HG02981 (cell line): ENCODE data around the gene KCNG1.
"Not testable (repeated sequence)": the region's sequence is repeated elsewhere in the genome, so short reads cannot be mapped to it uniquely, and the experiment has no call there.

Experiments
- ATAC-seq: cut with Tn5 transposase; IDR thresholded peaks from one replicate; pipeline ENCODE4 v1.9.1; 2021; ENCODE audit warnings: mild to moderate bottlenecking, moderate library complexity; ENCODE audit not compliant: unreplicated experiment

The KCNG1 gene, protein sequence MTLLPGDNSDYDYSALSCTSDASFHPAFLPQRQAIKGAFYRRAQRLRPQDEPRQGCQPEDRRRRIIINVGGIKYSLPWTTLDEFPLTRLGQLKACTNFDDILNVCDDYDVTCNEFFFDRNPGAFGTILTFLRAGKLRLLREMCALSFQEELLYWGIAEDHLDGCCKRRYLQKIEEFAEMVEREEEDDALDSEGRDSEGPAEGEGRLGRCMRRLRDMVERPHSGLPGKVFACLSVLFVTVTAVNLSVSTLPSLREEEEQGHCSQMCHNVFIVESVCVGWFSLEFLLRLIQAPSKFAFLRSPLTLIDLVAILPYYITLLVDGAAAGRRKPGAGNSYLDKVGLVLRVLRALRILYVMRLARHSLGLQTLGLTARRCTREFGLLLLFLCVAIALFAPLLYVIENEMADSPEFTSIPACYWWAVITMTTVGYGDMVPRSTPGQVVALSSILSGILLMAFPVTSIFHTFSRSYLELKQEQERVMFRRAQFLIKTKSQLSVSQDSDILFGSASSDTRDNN

DNA sequence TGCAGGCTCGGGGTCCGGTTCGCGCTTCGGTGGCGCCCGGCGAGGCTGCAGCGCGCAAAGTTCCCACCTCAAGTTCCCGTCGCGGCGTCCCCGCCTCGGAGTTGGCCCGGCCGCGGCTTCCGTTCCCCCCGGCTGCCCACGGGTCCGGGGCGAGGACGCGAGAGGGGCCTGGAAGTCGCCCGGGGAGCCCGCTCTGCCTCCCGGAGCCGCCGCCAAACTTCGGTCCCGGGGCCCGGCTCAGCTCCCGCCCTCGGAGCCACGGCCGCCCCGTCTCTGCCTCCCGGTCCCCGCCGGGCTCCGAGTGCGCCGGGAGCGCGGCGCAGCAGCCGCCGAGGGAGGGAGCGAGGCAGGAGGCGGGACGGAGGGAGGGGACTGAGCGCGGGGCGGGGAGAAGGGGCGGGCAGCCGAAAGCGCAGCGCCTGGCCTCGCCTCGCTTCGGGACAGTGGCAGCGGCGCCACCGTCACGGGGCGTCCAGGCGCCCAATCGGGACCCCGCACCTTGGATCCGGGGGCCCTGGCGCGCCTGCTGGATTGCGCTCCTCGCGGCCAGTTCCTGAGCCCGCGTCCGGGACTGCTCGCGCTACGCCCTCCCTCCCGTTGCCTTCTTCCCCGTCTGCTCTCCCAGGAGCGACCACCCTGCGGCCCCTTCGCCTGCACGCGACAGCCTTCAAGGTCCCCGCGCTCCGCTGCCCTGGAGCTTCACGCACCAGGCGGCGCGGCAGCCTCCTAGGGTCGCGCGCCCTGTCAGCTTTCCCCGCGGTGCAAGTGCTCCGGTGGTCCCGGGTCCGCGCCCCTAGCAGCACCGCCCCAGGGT is at the start of gene KCNG1:
Gene KCNG1 (minus strand): TSS at position 305 of the 814 bp plus-strand sequence. CDS start 12,769 bp downstream, outside the sequence.
- no peak for ATAC-seq

DNA sequence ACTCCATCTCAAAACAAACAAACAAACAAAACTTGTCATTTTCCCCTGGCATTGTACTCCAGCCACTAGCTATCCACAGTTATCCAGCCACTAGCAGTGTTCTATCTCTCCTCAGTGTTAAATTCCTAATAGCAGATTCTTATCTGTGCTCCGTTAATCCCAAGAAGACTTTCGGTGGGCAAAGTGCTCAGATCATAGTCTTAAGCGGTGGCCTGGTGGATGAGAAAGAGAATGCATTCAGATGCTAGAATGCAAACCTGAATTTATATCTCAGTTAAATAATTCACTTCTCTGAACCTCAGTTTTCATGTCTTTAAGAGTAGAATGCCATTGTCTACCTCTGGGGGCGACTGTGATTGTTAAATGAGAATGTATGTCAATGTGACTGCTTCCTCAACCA is 47.7 kb upstream of the KCNG1 start:
- no peak for ATAC-seq

DNA sequence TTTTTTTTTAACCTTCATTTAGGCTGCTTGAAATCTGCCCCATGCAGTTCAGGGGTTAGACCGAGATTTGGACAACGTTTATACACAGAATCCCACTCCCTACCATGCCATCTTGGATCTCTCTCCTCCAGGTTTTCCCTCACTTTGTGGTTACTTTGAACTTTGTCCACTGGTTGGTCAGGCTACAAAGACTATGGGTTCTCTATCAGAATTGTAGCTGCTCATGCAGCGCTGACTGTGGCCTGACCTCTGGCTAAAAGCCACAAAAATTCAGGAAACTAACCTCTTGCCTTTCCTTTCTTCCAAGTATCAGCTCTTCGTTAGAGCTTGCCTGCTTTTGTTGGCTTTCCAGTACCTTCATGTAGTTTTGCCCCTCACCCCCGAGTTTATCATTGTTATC is 44.9 kb upstream of the KCNG1 start:
- no peak for ATAC-seq

DNA sequence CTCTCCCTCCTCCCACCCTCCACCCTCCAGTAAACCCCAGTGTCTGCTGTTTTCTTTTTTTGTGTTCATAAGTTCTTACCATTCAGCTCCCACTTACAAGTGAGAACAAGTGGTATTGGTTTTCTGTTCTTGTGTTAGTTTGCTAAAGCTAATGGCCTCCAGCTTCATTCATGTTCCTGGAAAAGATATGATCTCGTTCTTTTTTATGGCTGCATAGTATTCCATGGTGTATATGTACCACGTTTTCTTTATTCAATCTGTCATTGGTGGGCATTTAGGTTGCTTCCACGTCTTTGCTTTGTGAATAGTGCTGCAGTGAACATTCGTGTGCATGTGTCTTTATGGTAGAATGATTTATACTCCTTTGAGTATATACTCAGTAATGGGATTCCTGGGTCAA is 42.7 kb upstream of the KCNG1 start:
- no peak for ATAC-seq

DNA sequence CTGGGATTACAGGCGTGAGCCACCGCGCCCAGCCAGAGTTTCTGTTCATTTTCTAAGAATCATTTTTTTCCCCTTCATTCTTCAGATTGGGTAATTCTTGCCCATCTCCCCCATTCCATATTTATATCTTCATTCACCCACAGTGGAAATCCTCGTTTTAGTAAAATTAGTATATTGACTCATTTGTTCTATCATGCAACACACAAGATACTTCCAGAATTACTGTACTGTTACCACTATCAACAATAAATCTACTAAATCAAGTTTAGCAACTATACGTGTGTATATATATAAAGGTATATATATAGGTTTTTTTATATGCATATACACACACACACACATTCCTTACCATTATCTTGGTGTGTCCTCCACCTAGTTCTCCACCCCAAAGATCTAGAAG is 41.2 kb upstream of the KCNG1 start:
- no peak for ATAC-seq

DNA sequence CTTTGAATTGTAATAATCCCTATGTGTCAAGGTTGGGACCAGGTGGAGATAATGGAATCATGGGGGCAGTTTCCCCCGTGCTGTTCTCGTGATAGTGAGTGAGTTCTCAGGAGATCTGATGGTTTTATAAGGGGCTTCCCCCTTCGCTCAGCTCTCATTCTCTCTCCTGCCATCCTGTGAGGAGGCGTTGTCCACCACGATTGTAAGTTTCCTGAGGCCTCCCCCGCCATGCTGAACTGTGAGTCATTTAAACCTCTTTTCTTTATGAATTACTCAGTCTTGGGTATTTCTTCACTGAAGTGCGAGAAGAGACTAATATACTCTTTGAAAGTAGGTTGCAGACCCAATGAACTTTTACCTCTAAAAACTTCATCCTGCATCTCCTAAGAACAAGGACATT is 39.2 kb upstream of the KCNG1 start:
- ATAC-seq: no peak

DNA sequence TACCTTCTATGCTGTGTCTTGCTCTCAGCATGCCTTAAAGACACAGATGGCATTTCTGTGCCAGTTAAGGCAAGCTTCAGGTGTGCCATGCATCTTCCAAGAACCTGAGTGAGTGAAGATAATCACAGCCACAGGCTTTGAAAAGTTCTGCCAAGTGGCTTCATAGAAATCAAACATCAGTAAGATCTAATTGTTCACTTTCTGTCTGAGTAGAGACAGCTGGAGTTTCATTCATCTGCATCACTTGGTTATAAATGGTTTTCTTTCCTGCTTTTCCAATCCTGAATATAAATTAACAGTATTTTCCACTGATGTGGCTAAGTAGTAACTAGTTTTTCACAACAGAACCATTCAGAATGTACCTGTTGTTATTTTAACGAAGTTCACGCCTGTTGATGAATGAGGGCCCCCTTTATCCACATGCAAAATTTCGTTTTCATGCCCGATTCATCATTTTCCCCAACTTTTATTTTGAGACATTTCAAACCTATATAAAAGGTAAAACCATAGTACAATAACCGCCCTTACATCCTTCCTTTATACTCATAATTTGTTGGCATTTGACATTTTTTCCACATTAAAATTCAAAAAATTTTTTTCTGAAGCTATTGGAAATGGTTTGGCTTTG is 38.6 kb upstream of the KCNG1 start:
- ATAC-seq: no peak

DNA sequence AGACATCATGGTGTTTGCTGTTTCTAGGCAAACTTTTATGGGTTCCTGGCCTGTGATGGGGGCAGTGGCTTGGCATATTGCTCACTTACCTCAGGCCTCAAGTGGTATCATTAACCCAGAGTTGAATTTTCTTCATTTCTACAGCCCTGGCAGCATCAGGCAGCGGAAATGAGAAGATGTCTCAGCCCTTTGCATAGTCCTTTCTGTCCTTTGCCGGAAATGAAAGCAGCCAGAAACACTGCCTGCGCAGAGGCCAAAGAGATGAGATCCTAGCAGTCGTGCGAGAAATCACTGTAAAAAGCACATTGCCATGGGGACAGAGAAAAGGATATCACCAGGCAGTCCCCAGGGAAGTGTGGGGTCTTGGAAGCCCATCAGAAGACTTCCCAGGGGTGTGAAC is 37.4 kb upstream of the KCNG1 start:
- no peak for ATAC-seq

DNA sequence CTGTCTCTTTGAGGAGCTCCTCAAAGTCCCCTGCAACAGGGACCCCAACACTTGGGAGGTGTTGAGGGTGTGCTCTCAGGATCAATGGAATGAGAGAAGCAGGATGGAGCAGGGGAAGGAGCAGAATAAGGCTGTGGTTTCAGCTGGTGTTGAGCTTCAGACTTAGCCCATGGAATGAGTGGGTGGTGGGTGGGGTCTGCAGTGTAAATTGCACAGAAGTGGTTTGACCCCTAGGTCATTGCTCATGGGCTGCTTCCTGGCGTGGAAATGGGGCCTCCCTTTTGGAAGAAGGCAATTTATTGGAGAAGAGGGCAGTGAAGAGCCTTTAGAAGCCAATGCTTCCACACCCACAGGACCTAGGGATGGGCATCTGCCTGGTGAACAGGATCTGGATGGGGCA is 37.0 kb upstream of the KCNG1 start:
- no peak for ATAC-seq

DNA sequence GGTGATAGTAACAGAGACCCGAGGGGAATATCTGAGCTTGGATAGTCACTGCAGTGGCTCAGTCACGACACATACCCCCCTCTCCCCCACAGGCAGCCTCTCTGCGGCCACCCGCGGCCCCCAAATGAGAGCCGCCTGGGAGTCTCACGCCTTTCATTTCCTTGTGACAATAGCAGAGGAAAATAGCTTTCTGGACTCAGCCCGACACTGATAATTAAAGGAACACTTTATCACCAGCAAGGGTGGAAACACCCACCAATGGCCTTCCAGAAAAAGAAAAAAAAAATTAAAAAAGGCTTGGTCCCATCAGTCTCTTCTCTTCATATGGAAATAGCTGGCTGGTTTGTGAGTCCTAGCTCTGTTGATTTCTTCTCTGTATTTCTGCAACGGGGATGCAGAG is 35.1 kb upstream of the KCNG1 start:
- ATAC-seq: no peak

DNA sequence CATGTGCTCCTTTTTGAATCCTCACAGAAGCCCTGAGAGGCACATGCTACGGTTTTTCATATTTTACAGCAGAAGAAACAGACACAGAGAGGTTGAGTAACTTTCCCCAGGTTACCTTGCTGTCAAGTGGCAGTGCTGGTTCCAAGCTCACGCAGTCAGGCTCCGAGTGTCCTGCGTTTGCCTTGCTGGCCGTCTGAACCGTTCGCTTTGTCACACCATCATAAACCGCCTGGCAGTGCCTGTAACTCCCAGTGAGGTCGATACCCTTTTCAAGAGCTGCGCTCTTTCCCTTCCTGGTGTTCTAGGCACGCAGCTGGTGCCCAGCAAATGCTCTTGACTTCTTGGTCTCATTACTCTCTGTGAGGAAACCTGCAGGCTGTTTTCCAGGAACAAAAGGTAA is 31.3 kb upstream of the KCNG1 start:
- no peak for ATAC-seq

DNA sequence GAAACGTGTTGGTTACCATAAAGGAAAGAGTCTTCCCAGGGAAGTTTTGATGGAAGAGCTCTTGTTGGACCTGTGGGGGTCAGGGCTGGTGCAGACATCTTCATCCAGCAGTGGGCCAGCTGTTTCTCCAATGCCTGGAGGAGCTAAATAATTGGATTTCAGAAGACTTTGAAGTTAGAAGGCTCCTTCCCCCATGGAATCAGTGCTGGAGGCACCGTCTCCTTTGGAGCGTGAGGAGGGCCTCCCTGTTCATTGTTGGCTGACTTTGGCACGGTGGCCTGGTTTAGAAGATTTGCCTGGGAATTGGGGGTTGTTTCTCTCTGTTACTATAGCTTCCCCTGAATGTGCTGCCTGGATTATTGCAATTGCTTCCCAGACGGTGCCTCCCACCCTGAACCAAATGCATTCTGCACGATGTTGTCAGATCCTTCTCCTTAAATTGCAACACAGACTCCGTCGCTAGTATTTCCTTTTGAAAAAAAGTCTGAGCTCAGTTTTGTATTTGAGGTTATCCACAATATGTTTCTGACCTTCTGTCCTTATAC is 27.7 kb upstream of the KCNG1 start:
- ATAC-seq: no peak

DNA sequence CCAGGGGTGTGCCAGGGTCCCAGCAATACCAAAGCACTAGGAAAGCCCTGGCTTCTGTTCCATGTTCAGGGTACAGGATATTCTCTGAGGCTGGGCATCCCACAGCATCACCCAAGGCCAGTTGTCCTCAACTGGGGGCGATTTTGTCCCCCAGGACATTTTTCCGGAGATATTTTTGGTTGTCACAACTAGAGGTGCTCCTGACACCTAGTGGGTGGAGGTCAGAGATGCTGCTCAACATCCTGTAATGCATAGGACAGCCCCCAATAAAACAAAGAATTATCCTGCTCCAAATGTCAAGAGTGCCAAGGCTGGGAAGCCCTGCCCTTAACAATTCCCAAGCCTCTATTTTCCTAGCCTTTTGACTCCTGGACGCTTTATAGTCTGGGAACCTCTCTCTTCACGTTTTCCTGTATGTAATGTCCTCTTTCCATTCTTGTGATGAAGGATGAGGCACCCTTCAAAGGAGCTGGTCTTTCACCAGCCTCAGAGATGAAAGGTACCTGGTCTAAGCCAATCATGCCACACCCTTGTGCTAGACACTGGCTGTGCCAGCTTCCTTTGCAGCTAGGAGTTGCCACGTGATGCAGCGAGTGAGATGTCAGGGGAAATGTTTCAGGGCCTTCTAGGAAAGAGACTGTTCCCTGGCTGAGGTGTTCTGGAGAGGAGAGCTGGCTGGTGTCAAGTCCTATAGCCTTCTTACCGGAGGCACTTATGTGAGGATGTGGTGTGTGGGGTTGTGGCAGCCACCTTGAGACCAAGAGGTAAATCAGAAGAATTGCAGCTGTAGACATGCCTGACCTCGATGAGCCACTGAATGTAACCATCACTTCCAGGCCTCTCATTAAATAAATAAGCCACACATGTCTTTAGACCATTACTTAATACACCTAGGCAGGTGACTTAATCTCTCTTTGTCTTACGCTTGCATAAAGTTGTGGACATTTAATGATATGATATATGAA is 23.4 kb upstream of the KCNG1 start:
- no peak for ATAC-seq

DNA sequence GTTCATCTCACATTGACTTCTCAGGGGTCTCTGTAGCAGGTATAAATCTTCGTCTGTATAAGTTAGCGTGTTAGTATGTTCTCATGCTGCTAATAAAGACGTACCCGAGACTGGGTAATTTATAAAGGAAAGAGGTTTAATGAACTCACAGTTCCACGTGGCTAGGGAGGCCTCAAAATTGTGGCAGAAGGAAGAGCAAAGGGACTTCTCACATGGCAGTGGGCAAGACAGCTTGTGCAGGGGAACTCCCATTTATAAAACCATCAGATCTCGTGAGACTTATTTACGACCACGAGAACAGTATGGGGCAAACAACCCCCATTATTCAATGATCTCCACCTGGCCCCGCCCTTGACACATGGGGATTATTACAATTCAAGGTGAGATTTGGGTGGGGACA is 22.6 kb upstream of the KCNG1 start:
- ATAC-seq: not testable (repeated sequence)

DNA sequence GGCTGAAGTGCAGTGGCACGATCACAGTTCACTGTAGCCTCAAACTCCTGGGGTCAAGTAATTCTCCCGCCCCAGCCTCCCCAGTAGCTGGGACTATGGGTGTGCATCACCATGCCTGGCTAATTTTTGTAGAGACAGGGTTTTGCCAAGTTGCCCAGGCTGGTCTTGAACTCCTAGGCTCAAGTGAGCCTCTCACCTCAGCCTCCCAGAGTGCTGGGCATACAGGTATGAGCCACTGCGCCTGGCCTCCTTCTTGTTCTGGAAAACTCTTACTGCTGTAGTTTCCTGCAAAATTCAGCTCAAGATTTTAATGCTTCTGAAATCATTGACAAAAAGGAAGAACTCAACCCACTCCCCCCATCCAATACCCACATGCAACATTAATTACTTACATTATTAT is 21.9 kb upstream of the KCNG1 start:
- no peak for ATAC-seq

DNA sequence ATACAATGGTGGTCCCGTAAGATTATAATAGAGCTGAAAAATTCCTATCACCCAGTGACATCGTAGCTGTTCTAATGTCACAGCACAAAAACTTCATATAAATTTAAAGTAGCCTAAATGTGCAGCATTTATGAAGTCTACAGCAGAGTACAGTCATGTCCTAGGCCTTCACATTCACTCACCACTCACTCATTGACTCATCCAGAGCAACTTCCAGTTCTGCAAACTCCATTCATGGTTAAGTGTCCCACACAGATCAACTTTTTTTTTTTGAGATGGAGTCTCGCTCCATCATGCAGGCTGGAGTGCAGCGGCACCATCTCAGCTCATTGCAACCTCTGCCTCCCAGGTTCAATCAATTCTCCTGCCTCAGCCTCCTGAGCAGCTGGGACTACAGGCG is 20.9 kb upstream of the KCNG1 start:
- ATAC-seq: no peak

DNA sequence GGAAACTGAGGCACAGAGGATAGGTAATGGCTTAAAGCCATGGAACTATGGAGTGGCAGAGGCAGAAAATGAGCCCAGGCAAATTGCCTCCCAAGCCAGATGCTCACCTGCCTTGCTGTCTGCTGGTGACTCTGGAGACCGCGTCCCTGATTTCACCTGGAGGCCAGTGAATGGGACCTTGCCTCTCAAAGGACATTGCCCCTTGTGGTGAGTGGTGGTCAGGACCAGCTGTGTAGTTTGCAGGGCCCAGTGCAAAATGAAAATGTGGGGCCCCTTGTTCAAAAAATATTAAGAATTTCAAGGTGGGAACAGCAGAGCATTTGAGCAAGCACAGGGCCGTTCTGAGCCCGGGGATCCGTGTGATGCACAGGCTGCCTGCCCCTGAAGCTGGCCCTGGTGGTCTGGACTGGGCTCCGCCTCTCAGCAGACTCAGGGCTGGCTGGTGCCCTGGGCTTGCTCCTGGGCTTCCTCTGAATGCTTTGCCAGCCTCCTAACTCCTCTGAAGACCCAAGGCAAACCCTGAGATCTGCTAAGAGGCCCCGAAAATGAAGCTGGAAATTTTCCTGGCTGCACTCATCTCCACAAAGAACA is 19.8 kb upstream of the KCNG1 start:
- ATAC-seq: no peak

DNA sequence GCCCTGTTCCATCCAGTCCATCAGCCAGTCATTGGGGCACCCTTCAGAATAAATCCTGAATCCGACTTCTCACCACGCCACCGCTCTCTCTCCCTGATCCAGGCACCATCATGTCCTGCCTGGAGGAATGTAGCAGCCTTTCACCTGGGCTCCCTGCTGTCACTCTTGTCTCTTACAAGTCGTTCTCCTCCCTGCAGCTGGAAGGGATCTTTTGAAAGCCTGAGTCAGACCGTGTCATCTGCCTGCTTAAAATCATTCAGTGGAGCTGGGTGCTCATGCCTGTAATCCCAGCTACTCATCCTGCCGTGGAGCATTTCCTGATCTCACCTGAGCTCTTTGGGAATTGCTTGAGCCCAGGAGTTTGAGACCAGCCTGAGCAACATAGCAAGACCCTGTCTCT is 19.2 kb upstream of the KCNG1 start:
- no peak for ATAC-seq

DNA sequence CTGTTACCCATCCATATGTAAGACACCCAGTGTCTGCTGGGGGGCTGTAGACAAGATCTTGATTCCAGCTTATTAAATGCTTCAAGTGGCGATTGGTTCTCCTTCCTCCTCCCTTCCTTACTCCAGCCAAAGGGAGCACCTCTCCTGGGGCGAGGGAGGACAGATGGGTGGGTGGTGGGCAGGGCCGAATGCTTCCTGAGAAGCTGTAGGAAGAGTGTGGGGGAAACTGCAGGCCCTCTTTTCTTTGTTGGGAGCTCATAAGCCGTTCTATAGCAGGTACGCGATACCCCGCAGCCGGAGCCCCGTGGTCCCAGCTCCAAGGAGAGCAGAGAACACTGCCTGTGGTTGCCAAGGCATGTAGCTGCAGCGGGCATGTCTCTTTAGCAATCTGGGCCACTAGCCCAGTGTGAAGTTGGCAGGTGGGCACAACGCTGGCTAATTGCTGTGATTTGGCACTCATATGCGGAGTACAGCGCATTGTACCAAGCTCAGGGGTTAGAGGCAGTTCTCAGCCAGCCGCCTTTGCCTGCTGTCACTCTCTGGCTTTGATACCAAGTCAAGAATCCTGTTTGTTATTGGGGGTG is 14.7 kb upstream of the KCNG1 start:
- no peak for ATAC-seq
